T-cell (primary cell): Measurements from ENCODE around the gene BICC1. TPM values are rescaled to one million over a fixed set of nuclear protein-coding genes. Genes with fewer than 3 reads are reported as not detected.

Source experiments
- ATAC-seq, 4 experiments: fragments of 200-7000 bp in 3 of 4; fragments of 150-1000 bp in 1 of 4; cut with Tn5 transposase; replicated peaks in 1 of 4; 1 replicate in 3 of 4; 2 replicates in 1 of 4; pipeline ENCODE4 v1.10.0; 2021; ENCODE audit warnings: moderate library complexity in 3 of 4, mild to moderate bottlenecking in 2 of 4, moderate number of reproducible peaks in 1 of 4
- CTCF ChIA-PET, 2 donors: fragments of 300-600 bp; sonication (Branson Sonifier 250); formaldehyde crosslinking; loops; one replicate each; lab custom pipeline; 2022; ENCODE audit warnings: antibody characterized with exemption in 2 of 2; lab: Charles Lee
- POLR2A ChIA-PET, 2 donors: fragments of 300-600 bp; sonication (Branson Sonifier 250); formaldehyde crosslinking; loops; one replicate each; lab custom pipeline; 2022; ENCODE audit warnings: antibody characterized with exemption in 2 of 2; lab: Charles Lee
- DNase-seq, 35 experiments: peaks; one replicate each; pipeline versions ENCODE4 v3.0.0 to v3.0.0-alpha.2; 2013 to 2023
- H3K27ac ChIP-seq: one replicate; pipeline ENCODE4 v1.5.1; 2013; ENCODE audit warnings: low read length
- H3K27me3 ChIP-seq, 2 experiments: replicated peaks in 1 of 2; 1 replicate in 1 of 2; 2 replicates in 1 of 2; pipeline versions ENCODE4 v1.6.1 to v1.7.0; 2013; ENCODE audit warnings: low read length in 1 of 2, mixed read lengths in 1 of 2; ENCODE audit not compliant: control insufficient read depth in 2 of 2, insufficient read depth in 2 of 2; ENCODE audit errors: extremely low read depth in 1 of 2
- H3K36me3 ChIP-seq, 2 donors: 1 replicate in 1 of 2; 2 replicates in 1 of 2; pipeline versions ENCODE4 v1.6.1 to v1.7.0; 2013; ENCODE audit warnings: low read length in 1 of 2; ENCODE audit not compliant: control insufficient read depth in 2 of 2, insufficient read depth in 1 of 2; ENCODE audit errors: extremely low read depth in 1 of 2
- H3K4me1 ChIP-seq, 2 experiments: 1 replicate in 1 of 2; 2 replicates in 1 of 2; pipeline versions ENCODE4 v1.6.1 to v1.7.0; 2013; ENCODE audit warnings: low read length in 2 of 2, mixed read lengths in 1 of 2; ENCODE audit not compliant: insufficient read depth in 2 of 2, control insufficient read depth in 1 of 2; ENCODE audit errors: extremely low read depth in 1 of 2
- H3K4me3 ChIP-seq, 2 donors: 1 replicate in 1 of 2; 2 replicates in 1 of 2; pipeline versions ENCODE4 v1.5.1 to v1.7.0; 2013; ENCODE audit warnings: mild to moderate bottlenecking in 2 of 2, low read length in 1 of 2, moderate library complexity in 1 of 2; ENCODE audit not compliant: control insufficient read depth in 1 of 2; ENCODE audit errors: extremely low read depth in 1 of 2
- H3K9me3 ChIP-seq: 2 replicates; pipeline ENCODE4 v1.7.0; 2013
- H3K27ac Mint-ChIP-seq, 2 donors: one replicate each; pipeline ENCODE4 v1.8.0; 2020 to 2021; ENCODE audit warnings: mild to moderate bottlenecking in 2 of 2, mixed read lengths in 2 of 2
- H3K27me3 Mint-ChIP-seq, 2 donors: one replicate each; pipeline ENCODE4 v1.8.0; 2021 to 2022; ENCODE audit warnings: mixed read lengths in 2 of 2
- H3K36me3 Mint-ChIP-seq: one replicate; pipeline ENCODE4 v1.8.0; 2021; ENCODE audit warnings: mixed read lengths
- H3K4me1 Mint-ChIP-seq, 3 donors: one replicate each; pipeline ENCODE4 v1.8.0; 2020 to 2022; ENCODE audit warnings: mixed read lengths in 3 of 3, mild to moderate bottlenecking in 1 of 3
- H3K4me3 Mint-ChIP-seq, 3 donors: one replicate each; pipeline ENCODE4 v1.8.0; 2020 to 2022; ENCODE audit warnings: mild to moderate bottlenecking in 3 of 3, mixed read lengths in 3 of 3, moderate library complexity in 3 of 3
- H3K9me3 Mint-ChIP-seq, 3 donors: one replicate each; pipeline ENCODE4 v1.8.0; 2020 to 2022; ENCODE audit warnings: mixed read lengths in 3 of 3
- WGBS: methylation state at CpG from one replicate; pipeline ENCODE4 v1.1.5; 2013; ENCODE audit warnings: missing lambda C conversion rate; ENCODE audit not compliant: insufficient coverage; 5-methylcytosine and 5-hydroxymethylcytosine counted together
- total RNA-seq, 35 experiments: library from RNA in 6 of 35; stranded (reverse) in 6 of 35; fragments of 120-200 nt in 1 of 35; gene quantifications; one replicate each; pipeline versions ENCODE4 v1.2.1 to v1.2.4 and lab custom pipeline; 2013 to 2026

BICC1 gene
- total RNA-seq, 5 donors from 2014 or later (not counting 1 experiment from before 2014, with no cell fraction given), result 0.06 to 0.09 (median 0.07) TPM; not detected in 2

- ChIA-PET CTCF (no interaction called here), POLR2A (no interaction called here)
- Histone ChIP-seq H3K36me3 (no peaks in the 10 kb centered on the region), H3K27ac (no peak overlapping the region), H3K9me3 (no peaks in the 10 kb centered on the region), H3K4me1 (no peaks in the 10 kb centered on the region), H3K27me3 (no peaks in the 10 kb centered on the region), H3K4me3 (no peak overlapping the region)
- H3K27me3 Mint-ChIP-seq, result no peaks in the 10 kb centered on the region
- DNase-seq (no peak), ATAC-seq (no peak)
- H3K27ac Mint-ChIP-seq, result no peak overlapping the region
- H3K4me3 Mint-ChIP-seq, result no peak overlapping the region
- H3K9me3 Mint-ChIP-seq, result no peaks in the 10 kb centered on the region
- no peaks in the 10 kb centered on the region for H3K36me3 Mint-ChIP-seq
- no peaks in the 10 kb centered on the region for H3K4me1 Mint-ChIP-seq
- WGBS, result no CpG with 5 or more reads among the region's 3 CpGs
These were observed 272.7 kb downstream of the BICC1 start for GRCh38 chr10:58785354-58785753.

- Mint-ChIP-seq H3K27ac (no peak overlapping the region), H3K4me1 (no peaks in the 10 kb centered on the region), H3K4me3 (no peak overlapping the region), H3K36me3 (no peaks in the 10 kb centered on the region), H3K27me3 (no peaks in the 10 kb centered on the region), H3K9me3 (no peaks in the 10 kb centered on the region)
- POLR2A ChIA-PET, result no interaction called here
- CTCF ChIA-PET, result no interaction called here
- no peaks in the 10 kb centered on the region for H3K36me3 ChIP-seq
- H3K4me3 ChIP-seq, result no peak overlapping the region
- H3K4me1 ChIP-seq, result no peaks in the 10 kb centered on the region
- 68% methylated on average over 3 of the region's 6 CpGs for WGBS
- ATAC-seq (no peak), DNase-seq (no peak)
- no peak overlapping the region for H3K27ac ChIP-seq
- H3K27me3 ChIP-seq, result no peaks in the 10 kb centered on the region
- no peaks in the 10 kb centered on the region for H3K9me3 ChIP-seq
These were observed 278.5 kb downstream of the BICC1 start for GRCh38 chr10:58791137-58791536.

- Histone ChIP-seq H3K4me1 (no peaks in the 10 kb centered on the region), H3K9me3 (no peaks in the 10 kb centered on the region), H3K27me3 (no peaks in the 10 kb centered on the region), H3K4me3 (no peak overlapping the region), H3K36me3 (no peaks in the 10 kb centered on the region), H3K27ac (no peak overlapping the region)
- POLR2A ChIA-PET, result no interaction called here
- H3K4me1 Mint-ChIP-seq, result no peaks in the 10 kb centered on the region
- H3K9me3 Mint-ChIP-seq, result no peaks in the 10 kb centered on the region
- DNase-seq (no peak), ATAC-seq (no peak)
- H3K4me3 Mint-ChIP-seq, result no peak overlapping the region
- no peak overlapping the region for H3K27ac Mint-ChIP-seq
- CTCF ChIA-PET, result no interaction called here
- no peaks in the 10 kb centered on the region for H3K36me3 Mint-ChIP-seq
- H3K27me3 Mint-ChIP-seq, result no peaks in the 10 kb centered on the region
These were observed 282.9 kb downstream of the BICC1 start for GRCh38 chr10:58795560-58795959.

GRCh38 chr10:58796242-58796641 is 283.6 kb downstream of the BICC1 start:
- no peak overlapping the region for H3K4me3 ChIP-seq
- H3K36me3 ChIP-seq, result no peaks in the 10 kb centered on the region
- H3K27me3 ChIP-seq, result no peaks in the 10 kb centered on the region
- WGBS, result no CpG with 5 or more reads among the region's 7 CpGs
- no peaks in the 10 kb centered on the region for H3K4me1 ChIP-seq
- H3K36me3 Mint-ChIP-seq, result no peaks in the 10 kb centered on the region
- DNase-seq, result no peak
- H3K27me3 Mint-ChIP-seq, result no peaks in the 10 kb centered on the region
- no peak for ATAC-seq
- no peaks in the 10 kb centered on the region for H3K9me3 Mint-ChIP-seq
- H3K27ac ChIP-seq, result no peak overlapping the region
- POLR2A ChIA-PET, result no interaction called here
- no peak overlapping the region for H3K4me3 Mint-ChIP-seq
- no peak overlapping the region for H3K27ac Mint-ChIP-seq
- H3K4me1 Mint-ChIP-seq, result no peaks in the 10 kb centered on the region
- CTCF ChIA-PET, result no interaction called here
- H3K9me3 ChIP-seq, result no peaks in the 10 kb centered on the region

- no peak overlapping the region for H3K27ac ChIP-seq
- no peaks in the 10 kb centered on the region for H3K36me3 Mint-ChIP-seq
- no peaks in the 10 kb centered on the region for H3K36me3 ChIP-seq
- H3K27me3 Mint-ChIP-seq, result no peaks in the 10 kb centered on the region
- no peaks in the 10 kb centered on the region for H3K4me1 ChIP-seq
- H3K4me3 ChIP-seq, result no peak overlapping the region
- ChIA-PET POLR2A (no interaction called here), CTCF (no interaction called here)
- ATAC-seq (no peak), DNase-seq (no peak)
- no peaks in the 10 kb centered on the region for H3K27me3 ChIP-seq
- H3K9me3 ChIP-seq, result no peaks in the 10 kb centered on the region
- H3K27ac Mint-ChIP-seq, result no peak overlapping the region
- 80% methylated on average over 1 of the region's 4 CpGs for WGBS
- H3K4me3 Mint-ChIP-seq, result no peak overlapping the region
- H3K4me1 Mint-ChIP-seq, result no peaks in the 10 kb centered on the region
- H3K9me3 Mint-ChIP-seq, result no peaks in the 10 kb centered on the region
These were observed 284.2 kb downstream of the BICC1 start for GRCh38 chr10:58796824-58797223.

GRCh38 chr10:58797356-58797755 is 284.7 kb downstream of the BICC1 start:
- Histone ChIP-seq H3K27me3 (no peaks in the 10 kb centered on the region), H3K4me1 (no peaks in the 10 kb centered on the region), H3K36me3 (no peaks in the 10 kb centered on the region), H3K4me3 (no peak overlapping the region), H3K27ac (no peak overlapping the region), H3K9me3 (no peaks in the 10 kb centered on the region)
- POLR2A ChIA-PET, result no interaction called here
- no peaks in the 10 kb centered on the region for H3K36me3 Mint-ChIP-seq
- DNase-seq, result no peak
- H3K4me3 Mint-ChIP-seq, result no peak overlapping the region
- no peaks in the 10 kb centered on the region for H3K27me3 Mint-ChIP-seq
- H3K4me1 Mint-ChIP-seq, result no peaks in the 10 kb centered on the region
- CTCF ChIA-PET, result no interaction called here
- H3K27ac Mint-ChIP-seq, result no peak overlapping the region
- H3K9me3 Mint-ChIP-seq, result no peaks in the 10 kb centered on the region
- no peak for ATAC-seq

GRCh38 chr10:58802047-58802446 is 289.4 kb downstream of the BICC1 start:
- Histone ChIP-seq H3K27ac (no peak overlapping the region), H3K4me3 (no peak overlapping the region), H3K36me3 (no peaks in the 10 kb centered on the region), H3K27me3 (no peaks in the 10 kb centered on the region), H3K4me1 (no peaks in the 10 kb centered on the region), H3K9me3 (no peaks in the 10 kb centered on the region)
- Mint-ChIP-seq H3K4me1 (no peaks in the 10 kb centered on the region), H3K9me3 (no peaks in the 10 kb centered on the region), H3K27me3 (no peaks in the 10 kb centered on the region), H3K27ac (no peak overlapping the region), H3K4me3 (no peak overlapping the region), H3K36me3 (no peaks in the 10 kb centered on the region)
- WGBS, result 70% methylated on average over 1 of the region's 1 CpG
- CTCF ChIA-PET, result no interaction called here
- no peak for ATAC-seq
- POLR2A ChIA-PET, result no interaction called here
- no peak for DNase-seq
